ENCODE data around the gene CCND3.

GRCh38 chr6:41901882-41902519 is 39.6 kb downstream of the CCND3 start:
- TF ChIP-seq POLR2AphosphoS5 (IDR thresholded peaks at IDR 0.05; ENCODE audit: low read depth, low read length) (no peak), TAF1 (IDR thresholded peaks at IDR 0.05; ENCODE audit: low read depth, low read length) (no peak), POLR2A (IDR thresholded peaks at IDR 0.05; ENCODE audit: low read depth, low read length) (no peak), SPI1 (IDR thresholded peaks at IDR 0.05; ENCODE audit: low read depth, low read length) (no peak), PAX5 (IDR thresholded peaks at IDR 0.05; ENCODE audit: insufficient read depth, low read length, severe bottlenecking) (no peak), POU2F2 (IDR thresholded peaks at IDR 0.05; ENCODE audit: low read depth, low read length) (no peak)

Data from GM12891 (cell line).